HepG2 (cell line): Measurements from ENCODE around the gene SNAPC4. TPM values are rescaled to one million over a fixed set of nuclear protein-coding genes. Genes with fewer than 3 reads are reported as not detected.

Experiments
- ATAC-seq: fragments of 200-7000 bp; cut with Tn5 transposase; 3 replicates; pipeline ENCODE4 v1.9.1; 2020; ENCODE audit warnings: mild to moderate bottlenecking, moderate library complexity
- BruUV-seq: library from RNA; stranded (reverse); fragments of 400-500 nt; replicated peaks from 2 replicates; lab custom pipeline; 2021; lab: Mats Ljungman, UMichigan
- CTCF ChIA-PET: fragments of 300-600 bp; formaldehyde crosslinking; extraction: SDS; loops from one replicate; lab custom pipeline; 2021; ENCODE audit warnings: low total read pairs, inconsistent platforms, low intra/inter-chr PET ratio; lab: Yijun Ruan, JAX
- POLR2A ChIA-PET: fragments of 350-600 bp; sonication (Branson Sonifier 250); formaldehyde crosslinking; loops from one replicate; lab custom pipeline; 2020; ENCODE audit warnings: antibody characterized with exemption, inconsistent platforms; lab: Yijun Ruan, JAX
- DNase-seq: peaks from one replicate; pipeline ENCODE4 v3.0.0-alpha.2; 2015; ENCODE audit warnings: low spot score
- FAIRE-seq: peaks from 3 replicates; lab custom pipeline; 2011; peaks lifted over from hg19 to GRCh38; lab: Jason Lieb, UNC
- H2AFZ ChIP-seq: one replicate; pipeline ENCODE4 v1.6.1; 2011; ENCODE audit warnings: low read length, inconsistent platforms
- H3K27ac ChIP-seq: fragments of 300-600 bp; 3 replicates; pipeline ENCODE4 v1.8.0; 2011; ENCODE audit warnings: mixed run types, mild to moderate bottlenecking, mixed read lengths, low read length, inconsistent platforms; ENCODE audit not compliant: insufficient read depth; ENCODE audit errors: extremely low read length
- H3K27me3 ChIP-seq, 2 experiments: fragments of 200-600 bp in 1 of 2; 2 replicates in 1 of 2; 3 replicates in 1 of 2; pipeline versions ENCODE4 v1.6.0 to v1.8.0; 2011; ENCODE audit warnings: low read length in 2 of 2, mild to moderate bottlenecking in 2 of 2, moderate library complexity in 2 of 2, inconsistent platforms in 1 of 2; ENCODE audit not compliant: insufficient read depth in 2 of 2, control insufficient read depth in 1 of 2
- H3K36me3 ChIP-seq, 2 experiments: fragments of 200-600 bp in 1 of 2; replicated peaks in 1 of 2; 2 replicates in 1 of 2; 3 replicates in 1 of 2; pipeline versions ENCODE4 v1.5.1 to v1.8.0; 2011; ENCODE audit warnings: low read length in 2 of 2, inconsistent platforms in 1 of 2; ENCODE audit not compliant: insufficient read depth in 2 of 2, control insufficient read depth in 1 of 2
- H3K4me1 ChIP-seq: 2 replicates; pipeline ENCODE4 v1.5.1; 2012; ENCODE audit warnings: low read length, inconsistent platforms; ENCODE audit not compliant: insufficient read depth
- H3K4me2 ChIP-seq: 2 replicates; pipeline ENCODE4 v1.6.0; 2011; ENCODE audit warnings: low read depth, low read length, inconsistent platforms
- H3K4me3 ChIP-seq, 3 experiments: fragments of 200-600 bp in 1 of 3; sonication (generic), shearing (Covaris generic) in 1 of 3; replicated peaks in 1 of 3; 2 replicates each; pipeline ENCODE4 v1.5.1; 2011 to 2016; ENCODE audit warnings: low read length in 3 of 3, inconsistent platforms in 2 of 3, low read depth in 2 of 3, mild to moderate bottlenecking in 2 of 3, control low read depth in 1 of 3, mixed read lengths in 1 of 3; ENCODE audit not compliant: insufficient read depth in 1 of 3
- H3K79me2 ChIP-seq: one replicate; pipeline ENCODE4 v1.6.1; 2011; ENCODE audit warnings: low read length, inconsistent platforms; ENCODE audit not compliant: insufficient read depth
- H3K9ac ChIP-seq: 2 replicates; pipeline ENCODE4 v1.6.0; 2011; ENCODE audit warnings: mild to moderate bottlenecking, low read depth, low read length, inconsistent platforms; ENCODE audit not compliant: insufficient read depth
- H3K9me3 ChIP-seq: 2 replicates; pipeline ENCODE4 v1.5.1; 2012; ENCODE audit warnings: mild to moderate bottlenecking, low read length
- H4K20me1 ChIP-seq: 2 replicates; pipeline ENCODE4 v1.6.0; 2011; ENCODE audit warnings: inconsistent platforms, mild to moderate bottlenecking, low read length, moderate library complexity; ENCODE audit not compliant: insufficient read depth
- AGO2 ChIP-seq: fragments of 200-400 bp; formaldehyde crosslinking; optimal IDR thresholded peaks from 2 replicates; pipeline ENCODE3; 2017; ENCODE audit warnings: mild to moderate bottlenecking, low read depth, low read length, moderate library complexity
- PRMT3 ChIP-seq: sonication (generic); formaldehyde crosslinking; IDR thresholded peaks from 2 replicates; pipeline ENCODE4 v1.8.1; 2022; ENCODE audit warnings: low read depth, mild to moderate bottlenecking, moderate library complexity, missing genetic modification reagents, borderline replicate concordance
- WGBS: methylation state at CpG from one replicate; pipeline ENCODE4 v1.1.6; 2017; ENCODE audit warnings: low lambda C conversion rate; 5-methylcytosine and 5-hydroxymethylcytosine counted together
- in situ Hi-C: cut with HindIII; loops from 2 replicates; pipeline ENCODE4 v1.10.0; 2017; ENCODE audit warnings: low pct_unique_long_range_greater_than_20kb; ENCODE audit not compliant: extremely low pct_ligation_motif_present
- intact Hi-C: fragments of 100-400 bp; cut with micrococcal nuclease; formaldehyde crosslinking; loops from one replicate; pipeline ENCODE4 v1.10.0; 2022; ENCODE audit not compliant: unreplicated experiment
- polyA plus RNA-seq, 8 experiments: library from polyadenylated mRNA; depleted of rRNA in 3 of 8; stranded (reverse) in 7 of 8; unstranded in 1 of 8; fragments of >200 nt; fragmentation: Illumina TruSeq in 4 of 8; extraction: Trizol in 4 of 8; gene quantifications; 2 replicates each; pipeline versions ENCODE4 v1.2.1 to v1.2.3, GENCODE V29; 2011 to 2016; ENCODE audit warnings: low read depth in 4 of 8, missing spikeins in 1 of 8, mixed read lengths in 1 of 8; ENCODE audit not compliant: insufficient read depth in 1 of 8
- total RNA-seq, 5 experiments: library from RNA; depleted of rRNA; stranded (reverse); fragments of >200 nt; fragmentation: Illumina TruSeq; extraction: Trizol; gene quantifications; 2 replicates each; pipeline ENCODE4 v1.2.3, GENCODE V29; 2016; ENCODE audit warnings: low read depth in 1 of 5
- TF ChIP-seq, protein P1 (sequence below): sonication (generic); formaldehyde crosslinking; IDR thresholded peaks from 2 replicates; pipeline ENCODE4 v1.4.0; 2020; ENCODE audit warnings: missing genetic modification reagents, borderline replicate concordance

The SNAPC4 gene
- total and polyA plus RNA-seq, 2 of the 13 experiments (the other 11 are each of a cell fraction or from before 2014, with no cell fraction given) = 2.0 to 6.0 TPM

DNA sequence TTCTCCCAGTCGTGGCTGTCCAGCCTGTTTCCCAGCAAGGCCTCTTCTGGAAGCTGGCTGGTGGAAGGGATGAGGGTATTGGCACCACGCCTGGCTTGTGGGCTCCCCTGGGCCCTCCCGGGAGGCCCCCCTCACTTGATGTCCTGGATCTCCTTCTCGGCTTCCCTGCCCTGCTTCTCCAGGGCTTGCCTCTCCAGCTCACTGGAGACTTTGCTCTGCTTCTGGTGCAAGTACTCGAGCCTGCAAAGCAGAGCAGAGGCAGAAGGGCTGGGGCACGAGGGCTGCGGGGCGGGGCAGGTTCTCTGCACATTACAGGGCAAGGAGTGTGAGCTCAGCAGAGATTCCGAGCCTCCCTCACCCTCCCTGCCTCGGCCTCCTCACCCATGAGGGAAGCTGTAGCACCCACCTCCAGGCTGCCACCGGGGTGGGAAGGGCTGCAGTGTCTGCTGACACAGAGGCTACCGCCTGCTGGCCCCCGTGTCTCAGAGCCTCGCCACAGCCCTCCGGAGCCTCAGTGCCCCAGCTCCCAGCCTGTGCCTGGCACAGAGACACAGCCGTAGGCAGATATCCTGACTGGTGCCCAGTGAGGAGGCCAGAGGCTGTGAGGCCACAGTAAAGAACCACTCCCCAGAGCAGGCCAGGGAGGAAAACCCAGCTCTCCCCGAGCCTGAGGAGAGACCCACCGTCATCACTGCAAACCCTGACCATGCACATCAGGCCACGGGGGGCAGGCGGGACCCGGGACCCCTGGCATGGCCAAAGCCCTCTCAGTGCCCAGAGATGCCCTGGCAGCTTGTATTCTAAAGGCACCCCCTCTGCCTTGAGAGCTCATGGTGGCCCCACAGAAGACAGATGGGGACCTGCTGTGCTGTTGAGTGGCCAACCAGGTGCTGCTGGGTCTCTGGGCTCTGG lies 7.2 kb downstream of the SNAPC4 start:
- 95% methylated on average over 6 of the region's 21 CpGs for WGBS
- BruUV-seq = no TSS peak

More for the DNA sequence above, 7.2 kb downstream of the SNAPC4 start:
- Histone ChIP-seq H2AFZ (no peak overlapping the region), H3K27ac (no peak overlapping the region), H3K4me2 (no peak overlapping the region), H3K9me3 (no peaks in the 10 kb centered on the region), H3K27me3 (no peaks in the 10 kb centered on the region), H3K79me2 (peaks cover 2% of the 10 kb centered on the region), H3K9ac (no peak overlapping the region), H4K20me1 (0 out of 2 replicates have a peak, but pooled peaks cover 2% of the 10 kb centered on the region), H3K36me3 (peaks cover 29 to 70% of the 10 kb centered on the region in 2 experiments; a peak in 4 of 5 replicates), H3K4me3 (no peak overlapping the region), H3K4me1 (no peaks in the 10 kb centered on the region; the same call in 1 of the 2 replicates)
- FAIRE-seq = no peak
- ATAC-seq = no peak
- ChIA-PET CTCF (no interaction called here), POLR2A (no interaction called here)
- DNase-seq = no peak
- in situ Hi-C loops = no loop called here
- peak; percentile 38 for TF ChIP-seq AGO2
- TF ChIP-seq, protein P1, sequence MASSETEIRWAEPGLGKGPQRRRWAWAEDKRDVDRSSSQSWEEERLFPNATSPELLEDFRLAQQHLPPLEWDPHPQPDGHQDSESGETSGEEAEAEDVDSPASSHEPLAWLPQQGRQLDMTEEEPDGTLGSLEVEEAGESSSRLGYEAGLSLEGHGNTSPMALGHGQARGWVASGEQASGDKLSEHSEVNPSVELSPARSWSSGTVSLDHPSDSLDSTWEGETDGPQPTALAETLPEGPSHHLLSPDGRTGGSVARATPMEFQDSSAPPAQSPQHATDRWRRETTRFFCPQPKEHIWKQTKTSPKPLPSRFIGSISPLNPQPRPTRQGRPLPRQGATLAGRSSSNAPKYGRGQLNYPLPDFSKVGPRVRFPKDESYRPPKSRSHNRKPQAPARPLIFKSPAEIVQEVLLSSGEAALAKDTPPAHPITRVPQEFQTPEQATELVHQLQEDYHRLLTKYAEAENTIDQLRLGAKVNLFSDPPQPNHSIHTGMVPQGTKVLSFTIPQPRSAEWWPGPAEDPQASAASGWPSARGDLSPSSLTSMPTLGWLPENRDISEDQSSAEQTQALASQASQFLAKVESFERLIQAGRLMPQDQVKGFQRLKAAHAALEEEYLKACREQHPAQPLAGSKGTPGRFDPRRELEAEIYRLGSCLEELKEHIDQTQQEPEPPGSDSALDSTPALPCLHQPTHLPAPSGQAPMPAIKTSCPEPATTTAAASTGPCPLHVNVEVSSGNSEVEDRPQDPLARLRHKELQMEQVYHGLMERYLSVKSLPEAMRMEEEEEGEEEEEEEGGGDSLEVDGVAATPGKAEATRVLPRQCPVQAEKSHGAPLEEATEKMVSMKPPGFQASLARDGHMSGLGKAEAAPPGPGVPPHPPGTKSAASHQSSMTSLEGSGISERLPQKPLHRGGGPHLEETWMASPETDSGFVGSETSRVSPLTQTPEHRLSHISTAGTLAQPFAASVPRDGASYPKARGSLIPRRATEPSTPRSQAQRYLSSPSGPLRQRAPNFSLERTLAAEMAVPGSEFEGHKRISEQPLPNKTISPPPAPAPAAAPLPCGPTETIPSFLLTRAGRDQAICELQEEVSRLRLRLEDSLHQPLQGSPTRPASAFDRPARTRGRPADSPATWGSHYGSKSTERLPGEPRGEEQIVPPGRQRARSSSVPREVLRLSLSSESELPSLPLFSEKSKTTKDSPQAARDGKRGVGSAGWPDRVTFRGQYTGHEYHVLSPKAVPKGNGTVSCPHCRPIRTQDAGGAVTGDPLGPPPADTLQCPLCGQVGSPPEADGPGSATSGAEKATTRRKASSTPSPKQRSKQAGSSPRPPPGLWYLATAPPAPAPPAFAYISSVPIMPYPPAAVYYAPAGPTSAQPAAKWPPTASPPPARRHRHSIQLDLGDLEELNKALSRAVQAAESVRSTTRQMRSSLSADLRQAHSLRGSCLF (CRISPR knock-in tag) = no peak
- no peak for TF ChIP-seq PRMT3 (CRISPR knock-in tag)
- intact Hi-C loops = no loop called here
